ENCODE results near the gene SUPT4H1.

The SUPT4H1 gene

DNA sequence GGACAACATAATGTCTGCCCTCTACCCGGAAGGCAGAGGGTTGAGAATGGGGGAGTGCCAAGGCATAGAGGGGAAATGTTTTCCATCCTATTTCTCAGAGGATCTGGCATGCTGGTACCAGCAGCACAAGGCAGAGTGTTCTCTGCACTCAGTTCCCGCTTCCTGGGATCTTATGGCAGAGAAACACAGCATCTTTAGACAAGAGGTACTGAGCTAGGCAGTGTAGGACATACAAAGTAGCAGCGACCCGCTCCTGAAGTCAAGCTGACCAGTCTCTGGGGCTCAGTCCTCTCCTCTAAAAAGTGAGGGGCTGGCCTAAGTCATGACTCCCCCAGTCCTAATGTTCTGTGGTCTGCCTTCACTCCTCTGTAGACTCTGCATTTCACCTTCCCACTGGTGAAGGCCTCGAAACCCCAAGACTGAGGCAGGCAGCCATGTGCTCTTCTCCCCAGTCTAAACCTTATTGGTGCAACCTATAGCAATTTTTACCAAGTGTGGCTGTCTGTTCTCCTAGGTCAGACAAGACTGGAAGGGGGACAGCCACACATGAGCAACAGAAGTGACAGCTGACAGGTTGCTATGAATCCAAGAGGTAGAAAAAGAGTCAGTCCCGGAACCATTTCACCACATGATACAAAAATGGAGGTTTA, 12.1 kb downstream of the SUPT4H1 start:
- no peak for DNase-seq (ENCODE audit: low spot score)

DNA sequence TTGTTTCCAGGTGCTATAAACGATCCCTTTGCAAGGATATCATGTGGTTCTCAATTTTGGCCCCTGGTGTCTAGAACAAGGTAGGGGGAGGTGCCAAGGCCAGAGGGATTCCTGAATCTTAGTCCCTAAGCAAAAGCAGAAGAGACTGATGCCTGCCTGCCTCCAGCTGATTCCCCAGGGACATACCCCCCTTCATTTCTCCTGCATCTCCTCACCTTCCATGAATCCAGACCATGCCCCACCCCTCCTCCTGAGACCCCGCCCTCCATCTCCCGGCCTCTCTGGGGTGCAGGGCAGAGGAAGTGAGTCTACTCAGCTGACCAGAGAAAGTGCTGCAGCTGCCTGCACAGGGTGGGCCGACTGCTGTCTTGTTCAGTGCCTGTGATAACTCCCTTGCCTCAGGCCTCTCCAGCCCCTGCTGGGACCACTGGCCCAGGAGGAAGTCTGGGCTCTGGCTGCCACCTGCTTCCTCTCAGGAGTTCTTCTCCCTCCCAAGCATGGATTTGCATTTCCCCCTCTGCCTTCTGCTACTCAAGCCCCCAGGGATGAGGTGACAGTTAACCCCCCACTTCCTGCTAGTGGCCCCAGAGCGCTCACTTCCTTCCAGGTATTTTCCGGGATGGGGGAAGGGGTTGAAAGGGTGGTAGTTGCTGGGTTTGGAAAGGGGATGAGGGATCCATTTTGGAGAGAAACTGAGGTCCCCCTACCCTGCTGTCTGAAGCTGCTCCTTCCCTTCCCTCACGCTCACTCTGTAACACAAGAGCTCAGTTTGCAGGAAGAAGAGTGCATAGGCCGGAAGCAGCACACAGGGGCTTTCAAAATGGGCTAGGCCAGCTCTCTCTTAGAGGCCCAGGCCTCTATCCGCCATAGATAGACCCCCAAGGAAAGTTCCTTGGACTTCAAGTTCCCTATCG, 12.9 kb downstream of the SUPT4H1 start:
- DNase-seq (ENCODE audit: low spot score): no peak

DNA sequence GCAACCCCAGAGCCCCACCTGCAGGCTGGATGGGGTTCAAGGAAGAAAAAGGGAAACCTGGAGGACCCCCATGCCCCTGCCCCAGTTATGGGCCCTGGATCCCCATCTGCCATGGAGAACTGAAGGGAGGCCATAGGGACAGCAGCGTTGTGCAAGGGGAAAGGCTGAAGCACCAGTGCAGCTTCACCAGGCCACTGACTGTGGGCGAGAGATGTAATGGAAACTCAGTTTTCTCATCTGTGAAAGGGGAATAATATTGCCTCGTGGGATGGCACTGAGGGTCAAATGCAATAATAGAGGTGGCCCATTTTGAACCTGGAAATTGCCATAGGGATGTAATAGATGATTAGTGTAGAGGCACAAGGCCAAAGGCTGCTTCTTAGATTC, 13.6 kb downstream of the SUPT4H1 start:
- DNase-seq (ENCODE audit: low spot score): no peak

DNA sequence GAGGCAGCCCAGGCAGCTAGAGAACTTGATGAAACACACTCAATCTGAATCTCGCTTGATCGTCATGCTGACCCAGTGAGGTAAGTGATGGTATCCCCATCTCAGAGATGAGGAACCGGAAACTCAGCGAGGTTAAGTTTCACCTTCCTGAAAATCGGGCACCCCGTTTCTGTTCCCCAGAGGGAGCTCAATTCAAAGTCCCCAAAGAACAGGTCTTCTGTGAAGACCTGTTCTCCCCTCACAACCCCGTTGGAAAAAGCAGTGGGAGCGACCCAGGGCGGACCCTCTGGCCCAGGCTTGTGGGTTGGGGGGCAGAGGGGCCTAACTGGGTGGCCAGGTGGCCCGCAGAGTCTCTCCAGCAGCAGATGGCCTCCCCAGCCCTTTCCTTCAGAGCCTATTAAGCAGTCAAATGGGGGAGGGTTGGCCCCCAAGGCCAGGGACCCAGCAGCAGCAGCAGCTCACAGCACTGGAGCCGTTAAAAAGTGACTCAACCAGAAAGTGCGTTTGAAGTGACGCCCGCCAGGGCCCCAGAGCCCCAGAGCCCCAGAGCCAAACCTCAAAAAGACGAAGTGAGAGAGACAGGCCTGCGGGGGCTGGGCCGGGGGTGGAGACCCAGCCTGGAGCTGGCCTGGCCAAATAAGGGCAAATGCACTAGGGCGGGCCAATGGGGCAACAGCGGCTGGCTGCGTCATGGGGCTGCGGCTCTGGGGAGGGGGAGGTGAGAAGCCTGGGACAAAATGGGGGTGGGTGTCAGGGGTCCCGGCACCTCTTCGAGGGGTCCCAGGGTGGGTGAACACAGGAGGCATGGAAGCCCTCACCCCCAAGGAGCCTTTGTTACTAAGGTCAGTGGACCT, 14.2 kb downstream of the SUPT4H1 start:
- DNase-seq (ENCODE audit: low spot score): peak; percentile 94

DNA sequence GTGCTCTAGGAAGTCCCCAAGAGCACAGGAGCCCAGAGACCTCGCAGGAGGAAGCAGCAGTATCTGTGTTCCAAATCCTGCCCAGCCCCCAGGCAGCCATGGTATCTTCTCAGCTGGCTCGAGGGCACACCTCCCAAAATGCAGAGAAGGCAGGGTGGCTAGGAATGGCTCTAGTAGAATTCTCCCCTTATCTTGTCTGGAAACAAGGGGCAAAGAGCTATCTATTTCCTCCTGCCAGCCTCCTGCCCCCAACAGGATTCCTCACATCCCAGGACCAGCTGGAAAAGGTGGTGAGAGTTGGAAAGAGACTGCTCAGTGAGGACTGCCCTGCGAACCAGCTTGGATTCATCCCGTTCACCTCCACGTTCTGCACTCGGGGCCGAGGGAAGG, 14.8 kb downstream of the SUPT4H1 start:
- peak; percentile 47 for DNase-seq (ENCODE audit: low spot score)

DNA sequence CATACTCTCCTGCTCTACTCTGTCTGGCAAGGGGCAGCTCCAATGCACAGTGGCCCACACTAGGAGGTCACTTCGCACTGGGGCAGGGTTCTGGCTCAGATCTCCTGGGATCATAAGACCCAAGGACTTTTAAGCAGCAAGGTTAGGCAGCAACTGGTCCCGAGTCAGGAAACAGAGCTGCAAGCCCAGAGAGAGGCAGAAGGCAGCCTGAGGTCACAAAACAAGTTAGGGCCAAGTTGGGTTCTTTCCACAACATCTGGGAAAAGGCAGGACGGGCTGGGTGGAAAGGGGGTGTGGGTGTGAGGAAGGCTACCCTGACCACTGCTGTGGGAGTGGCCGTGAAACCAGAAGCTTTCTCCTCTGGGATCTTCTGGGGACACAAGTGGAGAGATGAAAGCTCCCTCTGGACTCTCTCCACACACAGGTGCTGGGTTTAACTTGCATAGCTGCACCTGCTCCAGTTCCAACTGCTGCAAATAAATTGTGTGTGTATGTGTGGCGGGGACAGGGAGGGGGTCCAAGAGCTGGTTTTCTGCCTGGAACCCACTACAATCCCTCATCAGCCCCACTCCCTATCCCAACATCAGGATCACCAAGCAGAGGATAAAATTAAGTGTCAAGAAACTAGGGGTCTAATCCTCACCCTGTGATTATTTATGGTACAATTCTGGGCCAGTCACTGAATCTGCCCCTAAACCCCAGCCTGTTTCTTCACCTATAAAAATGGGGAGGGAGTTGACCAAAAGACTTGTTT, 15.4 kb downstream of the SUPT4H1 start:
- DNase-seq (ENCODE audit: low spot score): no peak

DNA sequence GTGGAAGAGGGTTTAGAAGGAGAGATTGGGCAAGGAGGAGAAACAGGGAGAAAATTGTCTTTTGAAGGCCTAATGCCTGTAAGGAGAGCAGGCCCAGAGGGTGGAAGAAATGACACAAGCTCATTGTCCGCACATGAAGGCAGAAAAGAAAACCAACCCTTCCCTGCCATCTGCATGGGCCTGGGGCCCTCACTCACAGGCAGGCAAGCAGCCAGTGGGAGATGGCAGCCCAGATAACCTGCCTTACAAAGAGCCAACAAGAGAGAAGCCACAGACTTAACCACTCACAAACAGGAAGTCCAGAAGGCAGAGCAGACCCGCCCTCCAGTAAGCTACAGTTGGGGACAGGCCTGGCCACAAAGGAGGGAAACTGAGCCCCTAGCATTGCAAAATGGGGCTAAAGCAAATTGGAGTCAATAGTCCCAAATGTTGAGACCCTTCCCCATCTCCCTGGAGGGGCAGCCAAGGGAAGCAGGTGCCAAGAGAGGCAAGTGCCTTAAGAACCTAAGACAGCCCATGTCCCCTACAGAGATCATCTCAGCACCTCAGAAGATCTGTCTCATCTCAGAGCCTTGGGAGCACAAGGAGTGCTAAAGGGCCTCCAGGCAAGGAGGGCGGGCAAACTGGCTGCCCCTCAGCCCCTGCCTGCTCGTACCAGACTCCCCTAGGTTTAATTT, 16.1 kb downstream of the SUPT4H1 start:
- DNase-seq (ENCODE audit: low spot score): peak; percentile 80

DNA sequence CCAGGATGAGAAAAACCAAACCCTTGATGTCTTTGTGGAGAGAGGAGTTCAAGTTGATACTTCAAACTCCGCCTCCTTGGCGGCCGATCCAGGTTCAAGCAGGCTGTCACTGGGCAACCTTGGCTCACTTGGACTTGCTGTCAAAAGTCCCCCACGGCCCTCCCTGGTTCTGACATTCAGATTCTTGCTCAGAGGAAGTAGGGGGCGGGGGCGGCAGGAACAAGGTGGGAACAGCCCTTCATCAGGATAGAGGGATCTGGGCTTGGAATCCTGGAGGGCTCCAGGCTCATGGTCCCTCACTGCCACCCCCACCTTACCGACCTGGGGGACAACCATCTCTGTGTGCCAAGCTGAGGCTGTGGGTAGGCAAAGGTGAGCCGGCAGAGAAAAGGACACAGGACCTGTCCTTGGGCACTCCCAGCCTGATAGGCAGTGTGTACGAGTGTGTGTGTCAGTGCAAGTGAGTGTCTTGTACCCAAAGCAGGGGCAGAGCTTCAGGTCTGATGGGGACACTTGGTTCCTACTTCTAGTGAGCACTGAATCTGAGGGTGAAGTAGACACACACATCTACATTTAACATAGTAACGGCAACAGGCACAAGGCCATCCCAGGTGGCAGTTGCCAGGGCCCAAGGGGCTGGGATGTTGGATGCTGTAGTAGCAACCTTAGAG, 16.8 kb downstream of the SUPT4H1 start:
- DNase-seq (ENCODE audit: low spot score): no peak

DNA sequence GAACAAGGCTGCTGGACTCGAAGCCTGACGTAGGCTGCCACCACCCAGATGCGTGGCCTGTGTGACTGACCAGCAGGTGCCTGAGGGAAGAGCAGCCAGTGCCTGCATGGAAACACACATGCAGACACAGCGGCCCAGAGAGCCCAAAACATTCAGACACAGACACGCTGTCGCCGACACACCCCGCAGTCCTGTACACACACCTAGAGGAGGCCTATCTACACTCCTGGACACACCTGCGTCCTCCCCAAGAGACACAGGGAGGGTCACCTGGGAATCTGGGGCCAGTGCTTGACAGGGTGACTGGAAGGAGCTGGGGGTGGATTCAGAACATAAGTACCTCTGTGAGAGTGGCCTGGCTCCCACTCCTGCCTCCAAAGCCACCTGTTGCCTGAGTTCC, 17.3 kb downstream of the SUPT4H1 start:
- DNase-seq (ENCODE audit: low spot score): no peak

DNA sequence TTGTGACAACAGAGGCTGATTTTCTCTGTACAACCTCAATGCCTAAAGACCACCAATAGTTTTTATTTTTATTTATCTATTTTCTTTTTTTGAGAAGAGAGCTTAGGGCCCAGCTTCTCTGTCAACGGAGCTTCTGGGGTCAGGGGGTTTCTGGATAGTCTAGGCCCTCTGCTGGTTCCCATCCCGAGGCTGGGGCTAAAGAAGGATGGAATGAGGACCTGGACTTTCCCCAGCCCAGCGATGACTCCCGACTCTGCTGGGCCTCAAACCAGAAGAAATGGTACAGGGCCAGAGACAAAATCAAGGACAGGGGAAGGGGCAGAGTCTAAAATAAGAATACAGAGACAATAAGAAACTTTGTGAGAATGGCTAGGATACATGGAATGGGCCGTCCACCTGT, 17.7 kb downstream of the SUPT4H1 start:
- no peak for DNase-seq (ENCODE audit: low spot score)

DNA sequence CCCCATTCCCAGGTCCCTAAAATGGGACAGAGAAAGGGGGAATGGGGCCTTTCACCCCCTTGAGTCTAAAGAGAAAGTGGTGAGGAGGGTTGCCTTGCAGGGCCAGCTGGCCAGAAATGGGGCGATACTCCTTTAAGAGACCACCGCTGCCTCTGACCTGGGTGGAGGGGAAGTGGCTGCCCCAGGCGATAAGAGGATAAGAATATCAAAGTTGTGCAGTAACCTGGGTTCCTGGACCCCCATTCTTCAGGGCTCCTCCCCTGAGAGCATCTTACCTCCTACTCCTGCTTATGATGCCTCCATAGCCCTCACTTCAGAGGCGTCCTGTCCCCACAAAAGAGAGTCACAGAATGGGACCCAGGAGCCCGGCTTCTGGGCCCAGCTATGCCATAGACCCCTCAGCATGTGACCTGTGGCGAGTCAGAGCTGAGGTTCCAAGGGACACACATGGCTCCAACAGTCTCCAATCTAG, 18.2 kb downstream of the SUPT4H1 start:
- DNase-seq (ENCODE audit: low spot score): no peak

DNA sequence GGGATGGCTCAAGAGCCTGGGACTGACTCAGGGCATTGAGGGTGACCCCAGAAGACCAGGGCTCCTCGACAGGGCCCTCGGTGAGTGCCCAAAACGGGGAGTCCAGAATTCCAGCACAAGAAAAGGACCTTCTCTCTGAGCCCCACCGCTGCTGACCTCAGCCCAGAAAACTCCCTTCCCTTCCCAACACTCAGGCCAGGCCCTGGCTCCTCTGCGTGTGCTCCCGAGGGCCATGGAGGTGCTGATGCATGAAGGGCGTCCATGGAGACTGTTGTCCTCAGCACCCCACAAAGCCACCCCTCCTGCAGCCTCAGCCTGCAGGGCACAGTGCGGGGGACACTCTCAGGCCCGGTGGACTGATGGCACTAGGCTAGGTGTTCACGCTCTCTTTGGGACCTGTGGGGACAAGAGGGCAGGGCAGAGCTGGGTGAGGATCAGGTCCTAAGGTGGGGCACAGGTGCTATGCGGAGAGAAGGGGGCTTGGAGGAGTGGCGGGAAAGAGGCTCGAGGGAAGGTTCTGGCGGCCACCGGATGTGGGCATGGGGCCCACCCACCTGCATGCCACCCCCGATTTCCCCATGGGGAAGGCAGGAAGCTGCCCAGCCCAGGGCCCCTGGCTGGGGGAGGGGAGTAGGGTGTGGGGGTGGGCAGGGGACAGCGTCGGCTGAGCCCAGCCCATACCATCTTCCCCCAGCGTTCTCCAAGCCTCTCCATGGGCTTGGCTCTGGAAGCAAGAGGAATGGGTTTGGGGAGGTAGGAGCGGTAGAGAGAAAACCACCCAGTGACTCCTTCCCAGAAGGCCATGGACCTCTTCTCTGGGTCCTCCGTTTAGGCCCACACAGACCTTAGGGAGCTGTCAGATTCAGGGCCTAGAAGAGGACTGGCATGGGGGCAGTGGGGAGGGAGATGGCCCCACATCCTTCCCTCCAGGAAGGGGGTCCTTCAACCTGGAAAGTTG, 18.9 kb downstream of the SUPT4H1 start:
- no peak for DNase-seq (ENCODE audit: low spot score)

DNA sequence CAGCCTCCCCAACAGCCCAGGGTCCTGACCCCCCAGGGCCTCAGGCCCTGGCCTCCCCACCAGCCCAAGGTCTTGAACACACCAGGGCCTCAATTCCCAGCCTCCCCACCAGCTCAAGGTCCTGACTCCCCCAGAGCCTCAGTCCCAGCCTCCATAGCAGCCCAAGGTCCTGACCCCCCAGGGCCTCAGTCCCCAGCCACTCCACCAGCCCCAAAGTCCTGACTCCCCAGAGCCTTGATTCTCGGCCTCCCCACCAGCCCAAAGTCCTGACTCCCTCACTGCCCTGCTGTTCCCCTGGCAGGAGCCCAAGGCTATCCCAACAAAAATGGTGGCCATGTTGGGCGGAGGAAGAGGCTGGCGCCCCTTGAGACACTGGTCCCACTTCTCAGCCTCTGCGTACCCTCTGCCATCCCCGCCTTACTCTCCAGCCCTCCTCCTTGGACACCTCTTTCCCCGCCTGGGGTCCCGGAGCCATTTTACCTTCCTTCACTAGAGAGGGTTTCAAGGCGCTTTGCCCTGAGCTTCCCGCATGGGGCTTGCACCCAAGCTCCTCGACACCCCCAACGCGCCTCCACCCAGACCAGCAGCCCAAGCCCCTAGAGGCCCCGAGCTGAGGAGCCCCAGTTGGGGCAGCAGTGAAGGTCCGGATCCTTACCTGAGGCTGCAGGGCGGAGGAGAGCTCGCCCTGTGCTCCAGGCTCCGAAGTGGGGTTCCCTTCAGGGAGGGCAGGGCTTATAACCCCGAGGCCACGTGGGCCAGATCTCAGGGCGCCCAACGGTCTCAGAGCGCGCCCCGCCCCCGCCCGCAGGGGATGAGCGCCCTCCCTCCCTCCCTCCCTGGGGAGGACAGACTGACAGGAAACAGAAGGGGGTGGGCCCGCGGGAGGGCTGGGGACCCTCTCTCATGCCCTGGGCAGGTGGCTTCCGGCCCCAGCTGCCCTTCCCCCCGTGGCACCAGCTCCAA, 19.9 kb downstream of the SUPT4H1 start:
- peak; percentile 93 for DNase-seq (ENCODE audit: low spot score)

DNA sequence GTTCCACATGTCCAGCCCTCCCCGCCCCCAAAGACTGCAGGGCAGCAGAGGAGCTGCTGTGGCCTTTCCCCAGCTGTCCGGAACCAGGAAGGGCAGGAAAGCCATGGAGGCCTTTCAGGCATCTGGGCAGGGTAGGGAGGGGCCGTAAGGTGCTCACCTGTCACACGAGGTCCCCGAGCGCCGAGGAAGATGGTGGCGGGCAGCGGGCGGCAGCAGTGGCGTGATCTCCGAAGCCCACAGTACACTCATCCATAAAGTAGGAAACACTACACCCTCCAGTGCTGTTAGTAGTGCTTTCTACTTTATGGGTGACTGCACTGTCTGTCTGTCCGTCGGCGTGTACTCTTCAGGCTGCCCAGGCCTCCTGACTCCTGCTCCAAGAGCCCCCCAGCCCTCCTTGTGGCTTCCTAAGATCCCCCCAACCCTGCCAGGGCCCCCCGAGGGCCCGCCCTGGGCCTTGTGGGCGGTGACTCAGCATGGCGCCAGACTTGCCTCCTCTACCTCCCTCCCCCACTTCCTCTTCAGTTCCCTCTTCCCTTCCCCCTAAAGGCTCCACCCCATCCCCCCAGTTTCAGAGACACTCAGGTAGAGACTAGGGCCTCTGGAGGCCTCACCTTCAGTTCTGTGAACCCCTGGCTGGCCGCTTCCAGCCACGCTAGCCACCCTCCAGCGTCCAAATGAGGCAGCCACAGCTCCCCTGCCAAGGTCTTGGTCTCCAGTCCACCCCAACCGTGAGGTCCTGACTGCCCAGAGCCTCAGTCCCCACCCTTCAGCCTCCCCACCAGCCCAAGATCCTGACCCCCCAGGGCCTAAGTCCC, 20.8 kb downstream of the SUPT4H1 start:
- peak; percentile 86 for DNase-seq (ENCODE audit: low spot score)

DNA sequence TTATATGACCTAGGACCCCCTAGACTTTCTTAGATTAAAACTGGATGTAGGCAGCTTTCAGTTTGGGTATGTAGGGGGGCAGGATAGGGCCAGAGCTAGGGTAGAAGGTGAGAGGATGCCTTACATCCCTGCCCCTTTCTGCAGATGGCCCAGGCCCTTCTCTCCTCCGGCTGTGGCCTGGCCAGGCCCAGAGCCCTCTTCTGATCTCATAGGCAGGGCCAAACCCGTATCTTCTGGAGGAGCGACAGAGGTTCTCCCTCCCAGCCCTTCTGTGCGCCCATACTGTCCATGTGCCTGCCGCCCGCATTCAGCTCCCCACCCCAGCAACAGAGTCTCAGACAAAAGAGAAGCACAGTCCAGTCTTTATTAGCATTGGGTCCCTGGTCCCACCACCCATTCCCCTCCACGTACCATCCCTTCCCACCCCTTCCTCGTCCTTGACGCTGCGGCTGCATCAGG, 21.4 kb downstream of the SUPT4H1 start:
- no peak for DNase-seq (ENCODE audit: low spot score)

DNA sequence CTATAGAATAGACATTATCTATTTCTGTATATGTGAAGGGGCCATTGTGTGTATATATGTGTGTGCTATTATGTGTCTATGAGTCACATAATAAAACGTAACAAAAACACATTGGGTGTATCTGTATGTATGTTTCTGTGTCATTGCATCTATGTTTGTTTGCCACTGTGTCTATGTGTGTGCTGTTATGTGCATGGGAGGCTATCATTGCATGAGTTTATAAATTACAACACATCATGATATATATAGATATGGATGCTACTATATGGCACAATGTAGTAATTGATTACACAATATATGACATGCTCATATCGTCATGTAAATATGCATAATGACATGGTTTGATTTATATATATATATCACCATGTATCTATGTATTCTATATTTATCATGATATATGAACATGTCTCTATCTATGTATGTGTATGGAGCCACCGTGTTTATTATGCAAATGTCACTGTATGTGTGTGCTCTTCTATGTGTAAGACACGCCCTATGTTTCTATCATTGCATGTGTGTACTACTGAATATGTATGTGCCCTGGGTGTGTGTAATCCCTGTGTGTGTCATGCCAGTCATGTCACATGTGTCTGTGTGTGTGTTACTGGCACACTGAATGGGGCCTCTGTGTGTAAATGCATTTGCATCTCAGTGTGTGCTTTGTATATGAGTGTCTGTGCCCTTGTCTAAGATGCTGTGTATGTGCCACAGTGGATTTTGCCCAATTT, 22.0 kb downstream of the SUPT4H1 start:
- peak; percentile 59 for DNase-seq (ENCODE audit: low spot score)

Data from CD4-positive, alpha-beta T cell treated with Interleukin-15 for 4 hours (primary cell).